Stimulated activated CD4-positive, alpha-beta T cell treated with anti-CD3 and anti-CD28 coated beads, TNF-alpha, amount 100 ng/mL, for 24 hours (primary cell): Measurements from ENCODE around the gene FOXJ3.

Experiments used
- DNase-seq, 3 experiments: peaks; one replicate each; pipeline ENCODE4 v3.0.0-alpha.2; 2020; ENCODE audit warnings: low read depth in 3 of 3

Gene FOXJ3

DNA sequence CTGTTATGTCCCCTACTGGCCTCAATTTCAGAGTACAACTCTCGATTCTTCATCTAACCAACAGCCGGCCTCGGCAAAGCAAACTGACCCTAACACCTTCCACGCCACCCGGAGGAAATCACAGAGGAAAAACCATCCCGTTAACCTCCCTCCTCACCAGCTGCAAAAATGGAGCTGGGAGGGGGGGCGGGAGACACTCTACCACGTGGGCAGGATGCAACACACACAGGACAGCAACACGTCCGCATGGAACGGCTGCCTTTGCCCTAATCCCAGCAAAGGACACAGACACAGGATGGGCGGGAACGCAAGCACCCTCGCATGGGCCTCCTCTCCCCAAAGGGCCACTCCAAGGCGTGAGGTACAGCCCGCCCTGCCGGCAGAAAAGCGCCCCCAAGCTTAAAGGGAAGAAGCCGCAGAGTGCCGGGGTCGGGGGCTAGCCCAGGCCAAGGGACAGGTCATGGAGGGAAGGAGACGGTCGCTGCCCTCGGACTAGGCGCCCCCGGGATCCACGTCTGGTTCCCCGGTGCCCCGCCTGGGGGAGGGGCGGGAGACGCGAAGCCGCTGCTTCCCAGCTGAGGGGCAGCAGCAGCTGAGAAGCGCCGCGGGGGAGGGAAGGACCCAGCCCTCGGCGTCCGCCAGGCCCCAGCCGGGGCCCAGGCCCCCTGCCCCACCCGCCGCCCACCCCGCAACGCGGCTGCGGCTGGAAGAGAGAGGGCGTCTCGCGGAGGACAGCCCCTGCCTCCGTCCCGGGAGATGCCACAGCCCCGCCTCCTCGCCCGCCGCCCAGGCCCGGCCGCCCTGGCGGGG is 590 bp downstream of the FOXJ3 start:
- peak in 1 of 3 experiments; percentile 37 for DNase-seq

DNA sequence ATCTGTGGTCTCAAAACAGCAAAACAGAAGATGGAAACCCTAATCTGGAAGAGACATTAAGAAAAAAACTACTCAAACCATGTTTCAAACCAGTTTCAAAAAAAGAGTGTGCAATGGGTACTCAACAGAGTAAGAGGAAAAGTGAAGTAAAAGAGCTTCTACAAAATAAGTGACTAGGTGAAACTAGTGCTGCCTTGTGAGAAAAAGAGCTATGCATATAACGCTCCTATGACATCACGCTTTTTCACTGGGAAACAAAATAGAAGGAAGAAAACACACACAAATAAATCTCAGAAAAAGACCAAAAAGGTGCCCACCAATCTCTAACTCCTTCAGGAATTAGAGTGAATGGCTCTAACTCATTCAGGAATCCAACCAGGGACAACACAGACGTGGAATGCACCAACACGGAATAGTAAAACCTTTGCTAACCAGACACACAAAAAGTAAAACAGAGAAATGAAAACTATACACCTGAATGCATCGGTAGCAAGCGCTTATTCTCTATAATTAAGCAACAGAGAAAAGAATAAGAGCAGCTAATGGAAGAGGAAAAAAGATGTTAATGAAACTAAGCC is 1.3 kb downstream of the FOXJ3 start:
- DNase-seq: no peak

DNA sequence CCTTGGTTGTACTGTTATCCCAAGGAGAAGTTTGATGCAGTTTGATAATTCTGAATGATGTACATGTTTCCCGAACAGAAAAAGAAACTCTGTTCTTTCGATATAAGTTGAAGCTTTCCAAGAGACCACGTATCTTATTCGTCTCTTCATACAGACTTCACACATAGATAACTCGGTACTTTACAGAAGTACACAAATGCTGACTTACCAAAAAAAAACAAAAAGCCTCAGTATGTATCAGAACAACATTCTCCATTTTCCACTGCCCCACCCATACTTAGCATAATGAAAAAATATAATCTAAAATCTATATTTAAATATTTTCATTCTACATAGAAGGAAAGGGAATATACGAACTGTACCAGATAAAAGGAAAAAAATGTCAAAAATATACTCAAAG is 2.2 kb downstream of the FOXJ3 start:
- DNase-seq: no peak

DNA sequence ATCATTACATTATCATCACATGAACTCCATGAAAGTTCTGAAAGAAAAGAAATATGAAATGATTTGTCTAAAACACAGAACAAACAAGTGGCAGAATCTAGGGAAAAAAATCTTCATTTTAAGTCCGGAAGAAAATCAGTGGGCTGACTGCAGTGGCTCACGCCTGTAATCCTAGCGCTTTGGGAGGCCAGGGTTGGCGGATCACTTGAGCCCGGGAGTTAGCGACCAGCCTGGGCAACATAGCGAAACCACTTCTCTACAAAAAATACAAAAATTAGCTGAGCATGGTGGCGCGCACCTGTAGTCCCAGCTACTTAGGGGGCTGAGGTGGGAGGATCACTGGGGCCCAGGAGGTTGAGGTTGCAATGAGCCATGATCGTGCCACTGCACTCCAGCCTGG is 4.8 kb downstream of the FOXJ3 start:
- no peak for DNase-seq

DNA sequence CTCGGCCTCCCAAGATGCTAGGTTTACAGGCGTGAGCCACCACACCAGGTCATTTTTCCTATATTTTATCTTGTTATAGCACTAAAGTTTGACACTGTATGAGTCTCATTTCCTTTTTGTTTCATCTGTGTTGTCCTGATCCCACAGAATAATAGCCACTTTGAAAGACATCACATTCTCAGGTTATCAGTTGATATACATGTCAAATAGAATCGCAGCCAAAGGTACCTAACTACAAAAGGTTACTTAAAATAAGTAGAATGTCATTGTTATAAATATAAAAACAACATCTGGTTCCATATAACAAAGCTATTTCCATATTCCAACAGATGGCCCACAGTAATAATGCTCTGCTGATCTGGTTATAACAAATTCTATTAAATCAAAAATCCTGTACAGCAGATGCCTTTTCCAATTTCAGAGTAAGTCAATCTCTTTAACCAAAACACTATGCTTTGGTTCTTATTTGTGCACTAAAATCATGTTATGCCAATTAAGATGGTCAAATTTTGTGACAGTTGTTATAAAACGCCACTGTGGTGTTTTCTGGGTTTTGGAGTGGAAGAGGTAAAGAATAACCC is 6.0 kb downstream of the FOXJ3 start:
- no peak for DNase-seq

DNA sequence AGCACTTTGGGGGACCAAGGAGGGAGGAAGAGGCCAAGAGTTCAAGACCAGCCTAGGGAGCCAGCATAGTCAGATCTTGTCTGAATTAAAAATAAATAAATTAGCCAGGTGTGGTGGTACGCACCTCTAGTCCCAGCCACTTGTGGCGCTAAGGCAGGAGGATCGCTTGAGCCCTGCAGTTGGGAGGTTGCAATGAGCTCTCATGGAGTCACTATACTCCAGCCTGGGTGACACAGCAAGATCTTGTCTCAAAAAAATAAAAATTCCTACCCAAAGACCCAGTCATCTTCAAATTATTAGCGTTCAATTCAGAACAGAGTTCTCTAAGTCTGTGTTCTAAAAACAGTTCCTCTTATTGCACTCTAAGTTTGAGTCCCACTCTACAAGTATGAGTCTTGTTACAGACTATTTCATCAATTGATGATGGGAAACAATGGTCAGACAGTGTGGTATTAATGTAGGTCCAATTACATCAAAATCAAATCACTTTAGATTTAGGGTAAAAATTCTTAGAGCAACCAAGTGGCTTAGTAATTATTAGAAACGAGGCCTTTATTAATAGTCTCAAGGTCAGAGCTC is 6.9 kb downstream of the FOXJ3 start:
- no peak for DNase-seq

DNA sequence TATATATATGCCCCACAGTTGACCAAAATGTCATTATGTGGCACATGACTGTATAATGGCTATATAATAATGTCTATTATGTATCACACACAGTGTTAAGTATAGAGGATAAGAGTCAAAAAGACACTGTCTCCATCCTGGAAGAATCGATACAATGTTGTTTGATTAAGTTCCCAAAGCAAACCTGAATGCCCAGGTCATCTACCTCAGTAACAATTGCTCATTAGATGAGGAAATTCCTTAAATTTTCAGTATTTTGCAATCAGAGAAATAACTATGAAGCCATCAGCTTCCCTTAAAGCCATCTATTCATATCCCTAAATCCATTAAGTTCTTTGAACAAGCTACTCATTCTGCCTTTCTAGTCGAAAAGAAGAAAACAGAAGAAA is 10.0 kb downstream of the FOXJ3 start:
- no peak for DNase-seq

DNA sequence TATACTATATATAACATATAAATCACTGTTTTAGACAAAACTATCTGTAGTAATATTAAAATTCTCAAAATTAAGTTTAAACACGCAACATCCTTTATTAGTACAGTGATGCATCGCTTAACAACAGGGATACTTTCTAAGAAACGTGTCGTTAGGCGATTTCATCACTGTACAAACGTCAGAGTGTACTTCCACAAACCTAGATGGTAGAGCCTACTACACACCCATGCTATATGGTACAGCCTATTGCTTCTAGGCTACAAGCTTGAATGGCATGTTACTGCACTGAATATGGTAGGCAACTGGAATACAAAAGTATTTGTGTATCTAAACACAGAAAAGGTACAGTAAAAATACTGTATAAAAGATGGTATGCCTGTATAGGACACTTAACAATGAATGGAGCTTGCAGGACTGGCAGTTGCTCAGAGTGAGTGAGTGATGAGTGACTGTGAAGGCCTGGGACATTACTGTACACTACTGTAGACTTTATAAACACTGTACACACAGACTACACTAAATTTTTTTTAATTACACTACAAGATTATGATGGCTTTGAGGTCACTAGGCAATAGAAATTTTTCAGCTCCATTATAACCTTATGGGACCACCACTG is 10.5 kb downstream of the FOXJ3 start:
- no peak for DNase-seq

DNA sequence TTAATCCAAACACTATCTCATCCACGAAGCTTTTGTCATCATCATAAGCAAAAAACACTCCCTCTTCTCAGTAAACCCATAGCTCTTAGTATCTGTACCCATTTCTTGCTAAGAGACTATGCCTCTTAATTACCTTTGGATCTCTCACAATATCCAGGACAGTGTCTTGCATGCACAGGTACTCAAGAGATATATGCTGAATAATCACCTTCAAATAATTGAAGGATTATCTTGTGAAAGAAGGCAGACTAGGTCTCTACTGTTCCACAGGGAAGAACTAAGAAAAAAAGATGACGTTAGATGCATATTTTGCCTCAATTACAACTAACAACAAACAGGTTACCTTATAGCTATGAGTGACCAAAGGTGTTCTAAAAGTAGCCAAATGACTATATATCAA is 11.5 kb downstream of the FOXJ3 start:
- DNase-seq: no peak

DNA sequence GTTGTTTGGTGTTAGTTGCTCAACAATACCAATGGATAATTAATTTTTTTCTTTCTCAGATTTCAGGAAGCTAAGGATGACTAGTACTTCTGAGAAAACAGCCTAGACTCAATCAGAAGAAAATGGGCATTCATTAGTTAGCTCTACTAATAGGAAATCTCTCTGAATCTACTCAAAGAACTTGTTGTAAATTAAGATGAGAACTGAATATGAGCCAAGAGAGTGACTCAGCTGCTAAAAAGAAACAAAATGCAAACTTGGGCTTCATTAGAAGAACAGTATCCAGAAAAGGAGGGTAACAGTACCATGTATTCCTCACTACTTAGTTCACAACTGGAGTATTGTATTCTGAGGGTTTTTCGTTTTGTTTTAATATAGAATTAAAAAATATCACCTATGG is 12.5 kb downstream of the FOXJ3 start:
- no peak for DNase-seq

DNA sequence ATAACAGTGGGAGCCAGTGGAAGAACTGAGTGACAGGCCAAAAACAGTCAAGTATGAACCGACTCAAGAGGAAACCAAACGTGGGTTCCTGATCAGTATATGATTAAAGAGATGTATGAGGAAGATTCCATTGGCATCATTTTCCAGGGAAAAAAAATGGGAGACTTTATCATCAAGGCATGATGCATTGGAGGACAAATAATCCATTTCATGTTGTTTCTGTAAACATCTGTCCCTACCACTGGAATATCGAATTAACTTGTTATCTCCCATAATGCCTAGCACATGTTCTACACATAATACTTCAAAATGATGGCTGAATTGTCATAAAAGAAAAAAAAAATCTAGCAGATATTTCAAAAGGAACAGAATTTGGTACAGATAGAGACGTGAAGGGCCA is 13.3 kb downstream of the FOXJ3 start:
- no peak for DNase-seq

DNA sequence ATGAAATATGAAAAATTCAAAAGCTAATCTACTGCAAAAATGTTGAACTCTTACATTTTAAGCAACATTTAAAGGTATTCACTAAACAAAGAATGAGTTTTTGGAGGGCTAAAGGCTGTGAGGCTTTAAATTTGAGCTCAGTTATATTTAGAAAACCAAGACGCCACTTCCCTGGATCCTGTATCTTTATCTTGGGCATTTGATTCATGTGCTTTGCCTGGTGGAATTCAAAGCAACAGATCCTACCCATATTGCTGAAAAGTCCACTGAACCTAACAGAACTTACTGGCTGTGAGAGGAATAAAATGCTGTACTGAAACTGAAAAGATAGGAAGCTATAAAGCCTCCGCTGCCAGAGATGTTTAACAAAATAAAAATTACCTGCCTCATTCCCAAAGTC is 14.3 kb downstream of the FOXJ3 start:
- no peak for DNase-seq

DNA sequence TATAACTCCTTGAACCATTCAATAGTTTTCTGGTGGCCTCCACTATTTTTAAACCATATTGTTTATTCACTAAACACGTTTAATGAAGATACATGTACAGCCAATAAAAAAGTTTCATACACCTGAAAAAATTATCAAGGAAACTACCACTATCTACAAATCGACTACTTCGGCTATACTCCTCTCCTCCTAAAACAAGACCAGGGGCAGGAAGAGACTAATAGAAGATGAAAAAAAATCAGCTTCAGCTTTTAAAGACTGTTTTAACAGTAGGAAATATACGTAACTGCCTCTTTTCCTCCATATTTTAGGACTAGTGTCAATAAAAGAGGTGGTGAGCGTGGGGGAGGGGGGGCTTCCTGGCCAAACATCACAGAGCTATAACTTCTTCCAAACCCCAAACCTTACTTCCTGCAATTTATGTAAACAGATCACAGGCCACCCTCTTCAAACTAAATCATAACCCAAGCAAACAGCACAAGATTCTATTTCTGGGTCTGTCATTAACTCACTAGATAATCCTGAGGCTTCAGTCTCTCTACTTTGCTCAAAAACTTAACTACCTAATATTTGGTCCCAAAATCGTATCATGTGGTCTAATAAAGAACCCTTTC is 15.1 kb downstream of the FOXJ3 start:
- DNase-seq: no peak

DNA sequence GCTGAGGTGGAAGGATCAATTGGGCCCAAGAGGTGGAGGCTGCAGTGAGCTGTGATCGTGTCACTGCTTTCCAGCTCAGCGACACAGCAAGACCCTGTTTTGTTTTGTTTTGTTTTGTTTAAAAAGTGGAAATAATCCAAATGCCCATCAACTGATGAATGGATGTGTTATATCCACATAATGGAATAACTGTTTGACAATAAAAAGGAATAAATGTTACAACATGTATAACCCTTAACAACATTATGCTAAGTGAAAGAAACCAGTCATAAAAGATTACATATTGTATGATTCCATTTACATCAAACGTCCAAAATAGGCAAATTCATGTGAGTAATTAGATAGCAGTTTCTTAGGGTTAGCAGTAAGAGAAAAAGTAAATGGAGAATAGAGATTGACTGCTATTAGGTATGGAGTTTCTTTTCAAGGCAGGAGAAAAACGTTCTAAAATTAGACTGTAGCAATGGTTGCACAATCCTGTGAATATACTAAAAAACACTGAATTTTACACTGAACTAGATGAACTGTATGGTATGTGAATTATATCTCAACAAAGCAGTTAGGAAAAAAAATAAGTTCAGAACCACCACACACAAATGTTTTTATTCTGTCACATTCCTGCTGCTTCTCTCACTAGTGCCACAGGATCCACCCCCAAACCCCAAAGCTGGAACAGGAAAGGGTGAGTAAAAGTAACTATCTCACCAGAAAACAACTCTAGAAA is 15.7 kb downstream of the FOXJ3 start:
- DNase-seq: no peak

DNA sequence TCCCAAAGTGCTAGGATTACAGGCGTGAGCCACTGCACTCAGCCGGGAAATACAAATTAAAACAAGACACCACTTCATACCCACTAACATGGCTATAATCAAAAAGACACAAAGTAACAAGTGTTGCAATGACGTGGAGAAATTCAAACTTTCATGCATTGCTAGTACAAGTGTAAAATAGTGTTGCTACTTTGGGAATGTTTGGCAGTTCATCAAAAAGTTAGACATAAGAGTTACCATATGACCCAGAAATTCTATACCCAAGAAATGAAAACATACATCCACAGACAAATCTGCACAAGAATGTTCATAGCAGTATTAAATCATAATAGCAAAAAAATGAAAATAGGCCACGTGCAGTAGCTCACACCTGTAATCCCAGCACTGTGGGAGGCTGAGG is 16.4 kb downstream of the FOXJ3 start:
- no peak for DNase-seq

DNA sequence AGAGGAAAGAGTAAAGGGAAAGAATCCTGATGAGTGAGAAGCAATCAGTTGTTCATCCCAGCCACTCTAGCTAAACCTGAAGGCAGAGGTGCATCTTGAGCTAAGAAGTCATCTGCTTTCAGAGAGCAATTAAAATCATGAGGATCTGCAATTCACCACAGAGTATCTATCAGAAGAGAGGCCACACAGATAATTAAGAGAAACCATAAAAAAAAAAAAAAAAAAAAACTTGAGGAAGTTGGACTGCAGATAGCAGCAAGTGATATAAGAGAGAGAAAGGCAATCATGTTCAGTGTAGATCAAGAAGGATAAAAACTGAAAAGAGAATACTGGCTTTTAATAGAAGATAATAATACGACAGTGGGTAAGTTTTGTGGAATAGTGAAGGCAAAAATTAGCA is 17.7 kb downstream of the FOXJ3 start:
- no peak for DNase-seq

DNA sequence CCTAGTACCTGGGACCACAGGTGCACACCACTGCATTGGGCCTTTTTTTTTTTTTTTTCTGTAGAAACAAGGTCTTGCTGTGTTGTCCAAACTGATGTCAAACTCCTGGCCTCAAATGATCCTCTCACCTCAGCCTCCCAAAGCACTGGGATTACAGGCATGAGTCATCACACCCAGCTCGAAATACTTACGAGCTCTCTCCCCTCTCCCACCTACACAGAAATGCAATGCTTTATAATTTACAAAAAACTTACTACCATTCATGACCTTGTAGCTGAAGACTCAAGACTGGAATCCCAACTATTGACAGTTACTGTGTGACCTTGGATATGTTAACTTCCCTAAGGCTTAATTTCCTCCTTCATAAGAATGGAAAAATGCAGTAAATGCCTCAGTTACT is 18.7 kb downstream of the FOXJ3 start:
- no peak for DNase-seq

DNA sequence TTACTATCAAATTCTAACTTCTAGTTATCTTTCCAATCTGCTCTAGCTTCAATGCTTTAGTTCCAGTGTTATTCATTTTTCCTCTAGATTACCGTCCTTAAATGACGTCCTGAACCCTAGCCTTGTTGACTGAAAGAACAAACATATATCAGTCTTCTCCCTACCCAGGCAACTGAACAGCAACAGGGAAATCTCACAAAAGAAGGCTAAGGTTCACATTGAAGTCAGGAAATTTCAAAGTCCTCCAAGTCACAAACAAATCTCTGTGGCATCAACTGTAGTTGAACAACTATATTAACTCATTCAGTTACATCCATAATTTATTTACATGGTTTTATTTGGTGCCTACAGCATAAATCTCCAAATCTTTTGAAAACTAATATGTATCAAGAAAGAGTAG is 19.5 kb downstream of the FOXJ3 start:
- DNase-seq: no peak

DNA sequence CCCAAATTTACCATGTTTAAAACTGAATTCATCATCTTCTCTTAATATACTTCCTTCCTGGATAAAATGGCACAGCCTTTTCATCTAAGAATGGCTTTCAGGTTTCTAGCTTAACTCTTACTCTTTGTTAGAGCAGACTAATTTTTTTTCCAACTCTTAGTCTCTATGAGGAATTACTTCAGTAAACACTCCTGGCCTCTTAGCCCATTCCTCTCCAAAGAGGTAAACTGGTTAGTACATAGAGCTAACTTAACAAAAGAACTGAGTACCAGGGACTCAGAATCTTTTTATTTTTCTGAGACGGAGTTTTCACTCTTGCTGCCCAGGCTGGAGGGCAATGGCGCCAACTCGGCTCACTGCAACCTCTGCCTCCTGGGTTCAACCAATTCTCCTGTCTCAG is 21.1 kb downstream of the FOXJ3 start:
- no peak for DNase-seq

DNA sequence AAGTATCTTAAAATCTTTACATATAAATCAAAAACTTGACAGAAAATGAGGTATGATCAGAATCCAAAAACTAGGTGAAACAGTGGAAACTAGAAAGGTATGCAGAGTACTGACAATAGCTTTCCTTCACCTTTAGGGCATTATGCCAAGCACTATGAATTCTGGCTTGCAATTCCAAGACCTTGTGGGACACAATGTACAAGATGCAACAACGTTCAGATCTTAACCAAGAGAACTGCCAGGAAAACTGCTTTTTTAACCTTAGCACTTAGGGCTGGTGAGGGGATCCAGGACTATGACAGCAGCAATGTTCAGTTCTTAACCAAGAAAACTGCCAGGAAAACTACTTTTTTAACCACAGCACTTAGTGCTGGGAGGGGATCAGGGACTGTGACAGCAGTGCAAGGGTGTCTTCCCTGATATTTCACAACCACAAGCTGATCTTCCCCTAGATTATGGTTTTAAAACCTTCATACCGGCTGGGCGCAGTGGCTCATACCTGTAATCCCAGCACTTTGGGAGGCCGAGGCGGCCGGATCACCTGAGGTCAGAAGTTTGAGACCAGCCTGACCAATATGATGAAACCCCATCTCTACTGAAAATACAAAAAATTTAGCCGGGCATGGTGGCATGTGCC is 22.3 kb downstream of the FOXJ3 start:
- DNase-seq: no peak

DNA sequence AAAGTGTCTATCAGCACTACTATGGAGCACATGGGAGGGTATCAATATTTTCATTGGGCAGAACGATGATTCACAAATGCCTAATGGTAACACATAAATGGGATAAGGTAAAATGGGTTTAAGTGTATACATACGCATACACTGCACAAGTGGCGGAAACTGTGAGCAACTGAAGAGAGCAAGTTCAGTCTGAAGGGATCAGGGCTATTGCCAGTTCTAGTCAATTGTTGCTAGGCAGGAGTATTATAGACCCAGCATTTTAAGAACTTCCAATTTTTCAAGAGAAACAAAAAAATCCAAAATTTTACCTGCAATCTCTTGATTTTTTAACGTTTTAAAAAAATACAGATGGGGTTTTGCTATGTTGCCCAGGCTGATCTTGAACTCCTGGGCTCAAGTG is 23.1 kb downstream of the FOXJ3 start:
- no peak for DNase-seq
